ENCODE data around the gene SFXN3. TPM values are rescaled to one million over a fixed set of nuclear protein-coding genes. Genes with fewer than 3 reads are reported as not detected.
A peak's percentile ranks its signal among the peaks of the same experiment; 100 is the strongest.
"Not testable (repeated sequence)": the region's sequence is repeated elsewhere in the genome, so short reads cannot be mapped to it uniquely, and the experiment has no call there.

The SFXN3 gene
- total RNA-seq, 1 donor from 2014 or later: 37.3 TPM

- peaks cover 26% of the 10 kb centered on the region for H3K4me1 Mint-ChIP-seq
- intact Hi-C loops (cut with micrococcal nuclease): loop anchor here (1.0 to 5.0 kb wide), 4 partner anchors 17 to 322 kb away; partner anchors contain the start of genes BTRC and SLF2
Observed at GRCh38 chr10:101030496-101031127, 422 bp upstream of the SFXN3 start.

DNA sequence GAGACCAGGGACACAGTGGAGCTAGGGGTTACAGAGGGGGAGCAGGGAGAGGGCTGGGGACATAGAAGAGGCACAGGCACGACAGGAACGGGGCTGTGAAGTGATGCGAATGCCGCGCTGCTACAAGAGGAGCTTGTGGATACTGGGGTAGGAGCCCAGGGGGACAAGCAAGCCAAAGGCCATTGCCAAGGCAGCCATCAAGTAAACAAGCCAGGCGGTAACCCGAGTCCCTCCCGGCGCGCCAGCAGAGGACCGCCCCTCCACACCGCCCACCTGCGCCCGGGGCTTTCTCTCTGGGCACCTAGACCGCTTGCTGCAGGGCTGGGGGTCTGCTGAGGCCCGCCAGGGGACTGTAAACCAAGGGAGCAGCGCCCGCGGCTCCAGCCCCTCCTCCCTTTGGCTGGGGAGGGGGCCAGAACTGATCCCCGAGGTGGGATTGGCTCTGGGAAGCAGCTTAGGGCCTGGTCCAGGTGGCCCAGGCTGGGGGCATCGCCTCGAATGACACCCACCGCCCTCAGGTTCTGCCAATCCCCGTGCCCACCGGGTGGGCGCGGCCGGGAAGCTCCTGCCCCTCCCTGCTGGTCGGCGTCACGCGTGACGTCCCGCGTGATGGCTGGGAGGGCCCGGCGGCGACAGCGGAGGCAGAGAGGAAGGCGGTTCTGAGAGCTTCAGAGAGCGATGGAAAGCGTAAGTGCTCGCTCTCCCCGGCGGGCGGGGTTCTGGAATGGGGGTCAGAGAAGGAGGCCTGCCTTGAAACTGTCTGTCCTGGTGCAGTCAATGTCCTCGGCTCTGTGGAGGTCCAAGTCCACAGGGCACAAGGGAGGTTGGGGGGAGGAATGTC lies 982 bp downstream of the SFXN3 start:
- Mint-ChIP-seq H3K27ac (peak overlapping the region; percentile 94), H3K4me1 (peaks cover 26% of the 10 kb centered on the region), H3K36me3 (ENCODE audit: low read depth) (peaks cover 18% of the 10 kb centered on the region), H3K4me3 (peak overlapping the region; percentile 91), H3K9me3 (no peaks in the 10 kb centered on the region), H3K27me3 (peaks cover 24% of the 10 kb centered on the region)
- intact Hi-C loops (cut with micrococcal nuclease): loop anchor here (1.0 to 5.0 kb wide), 6 partner anchors 10 to 320 kb away; partner anchors contain the start of genes BTRC and SLF2
- peak; percentile 93 for DNase-seq

More at GRCh38 chr10:101030496-101031127, 422 bp upstream of the SFXN3 start:
- Mint-ChIP-seq H3K9me3 (no peaks in the 10 kb centered on the region), H3K27ac (peak overlapping the region; percentile 91), H3K36me3 (ENCODE audit: low read depth) (peaks cover 6% of the 10 kb centered on the region), H3K27me3 (peaks cover 24% of the 10 kb centered on the region), H3K4me3 (peak overlapping the region; percentile 91)
- DNase-seq: no peak

DNA sequence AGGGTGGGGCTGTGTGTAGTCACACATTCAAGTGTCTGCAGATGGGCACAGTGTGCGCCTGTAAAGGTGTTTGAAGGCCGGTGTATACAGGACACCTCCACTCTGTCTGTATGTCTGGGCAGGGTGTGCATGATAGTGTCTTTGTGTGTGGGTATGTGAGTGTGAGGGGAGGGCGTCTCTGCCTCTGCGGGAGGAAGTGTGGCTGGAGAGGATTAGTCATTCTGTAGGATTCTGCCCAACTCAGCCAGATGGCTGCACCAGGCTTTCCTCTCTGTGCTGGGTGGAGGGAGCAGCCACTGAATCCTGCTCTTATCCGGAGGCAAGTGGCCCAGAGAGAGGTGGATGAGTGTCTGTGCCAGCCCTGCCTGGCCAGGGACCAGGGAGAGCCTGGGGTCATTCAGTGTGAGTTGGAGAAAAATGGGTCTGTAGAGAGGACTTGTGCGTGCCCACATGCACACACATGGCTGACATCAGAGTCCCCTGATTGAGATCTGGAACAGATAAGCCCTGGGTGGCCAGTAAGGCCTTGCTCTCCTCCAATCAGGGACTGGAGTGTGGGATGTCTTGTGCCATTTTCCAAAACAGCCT lies 1.7 kb downstream of the SFXN3 start:
- Mint-ChIP-seq H3K4me3 (peak overlapping the region; percentile 91), H3K27me3 (peaks cover 17% of the 10 kb centered on the region), H3K9me3 (no peaks in the 10 kb centered on the region), H3K27ac (peak overlapping the region; percentile 94), H3K36me3 (ENCODE audit: low read depth) (peaks cover 25% of the 10 kb centered on the region), H3K4me1 (peaks cover 26% of the 10 kb centered on the region)
- peak; percentile 86 for DNase-seq
- intact Hi-C loops (cut with micrococcal nuclease): loop anchor here (1.0 to 5.0 kb wide), 4 partner anchors 10 to 320 kb away; partner anchors contain the start of genes BTRC and SLF2

GRCh38 chr10:101033276-101033675 lies 2.2 kb downstream of the SFXN3 start:
- Mint-ChIP-seq H3K9me3 (no peaks in the 10 kb centered on the region), H3K27me3 (peaks cover 14% of the 10 kb centered on the region), H3K36me3 (ENCODE audit: low read depth) (peaks cover 30% of the 10 kb centered on the region), H3K4me3 (peak overlapping the region; percentile 91), H3K27ac (peak overlapping the region; percentile 86), H3K4me1 (peaks cover 26% of the 10 kb centered on the region)
- DNase-seq: no peak
- intact Hi-C loops (cut with micrococcal nuclease): loop anchor here (5.0 kb wide), 2 partner anchors 121 to 319 kb away; partner anchors contain the start of genes BTRC and SLF2

DNA sequence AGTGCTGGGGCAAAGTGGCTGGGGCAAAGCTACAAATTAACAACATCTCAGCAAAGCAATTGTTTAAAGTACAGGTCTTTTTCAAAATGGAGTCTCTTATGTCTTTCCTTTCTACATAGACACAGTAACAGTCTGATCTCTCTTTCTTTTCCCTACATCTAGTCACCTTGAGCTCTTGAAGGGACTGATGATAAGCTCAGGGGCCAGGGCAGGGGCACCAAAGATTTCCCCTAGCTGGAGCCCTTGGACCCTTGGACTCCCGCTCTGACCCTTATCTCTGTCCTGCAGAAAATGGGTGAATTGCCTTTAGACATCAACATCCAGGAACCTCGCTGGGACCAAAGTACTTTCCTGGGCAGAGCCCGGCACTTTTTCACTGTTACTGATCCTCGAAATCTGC lies 3.4 kb downstream of the SFXN3 start:
- H3K9me3 Mint-ChIP-seq, DNase-seq, H3K4me3 Mint-ChIP-seq, H3K27me3 Mint-ChIP-seq, H3K27ac Mint-ChIP-seq: not testable (repeated sequence)
- H3K36me3 Mint-ChIP-seq (ENCODE audit: low read depth): peaks cover 39% of the 10 kb centered on the region
- intact Hi-C loops (cut with micrococcal nuclease): loop anchor here (5.0 kb wide), 2 partner anchors 122 to 318 kb away; partner anchors contain the start of genes BTRC and SLF2
- peaks cover 26% of the 10 kb centered on the region for H3K4me1 Mint-ChIP-seq

DNA sequence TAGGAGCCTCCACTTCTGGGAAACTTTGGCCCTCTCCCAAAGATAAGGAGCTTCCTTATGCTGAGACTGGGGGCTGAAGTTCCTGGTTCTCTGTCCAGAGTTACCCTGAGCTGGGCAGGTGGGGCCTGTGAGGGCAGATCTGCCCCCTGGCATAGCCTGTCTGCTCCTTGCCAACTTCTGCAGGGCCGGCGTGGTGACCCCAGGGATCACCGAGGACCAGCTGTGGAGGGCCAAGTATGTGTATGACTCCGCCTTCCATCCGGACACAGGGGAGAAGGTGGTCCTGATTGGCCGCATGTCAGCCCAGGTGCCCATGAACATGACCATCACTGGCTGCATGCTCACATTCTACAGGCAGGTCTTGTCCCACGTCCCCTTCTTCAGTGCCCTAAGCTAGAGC lies 4.3 kb downstream of the SFXN3 start:
- H3K27me3 Mint-ChIP-seq: peaks cover 2% of the 10 kb centered on the region

DNA sequence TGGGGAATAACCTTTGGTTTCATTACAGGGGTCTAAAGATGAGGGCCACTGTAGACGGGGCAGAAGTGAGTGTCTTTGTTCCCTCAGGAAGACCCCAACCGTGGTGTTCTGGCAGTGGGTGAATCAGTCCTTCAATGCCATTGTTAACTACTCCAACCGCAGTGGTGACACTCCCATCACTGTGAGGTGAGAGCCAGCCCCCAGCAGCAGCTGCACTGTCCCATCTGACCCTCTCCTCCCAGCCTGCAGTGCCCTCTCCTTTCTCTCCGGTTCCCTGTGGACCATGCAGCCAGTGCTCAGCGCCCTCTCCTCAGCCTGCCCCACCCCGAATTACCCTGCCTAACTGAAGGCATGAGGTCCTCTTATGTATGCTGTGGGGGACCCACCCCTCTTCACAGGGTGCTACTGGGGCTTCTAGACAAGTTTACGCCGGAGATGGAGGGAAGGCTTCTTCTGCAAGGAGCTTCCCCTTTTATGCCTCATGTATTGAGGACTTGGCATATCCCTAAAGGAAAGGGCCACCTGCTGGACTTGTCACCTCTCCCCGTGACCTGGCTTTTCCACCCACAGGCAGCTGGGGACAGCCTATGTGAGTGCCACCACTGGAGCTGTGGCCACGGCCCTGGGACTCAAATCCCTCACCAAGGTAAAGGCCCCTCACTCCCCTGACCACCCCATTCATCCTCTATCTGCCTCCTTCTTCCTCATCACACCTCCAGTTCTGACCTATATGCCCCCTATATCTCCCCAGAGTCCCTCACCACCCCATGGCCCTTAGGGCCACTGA lies 5.1 kb downstream of the SFXN3 start:
- intact Hi-C loops (cut with micrococcal nuclease): no loop called here

More for the DNA sequence above, 4.3 kb downstream of the SFXN3 start:
- Mint-ChIP-seq H3K4me1 (peaks cover 26% of the 10 kb centered on the region), H3K36me3 (ENCODE audit: low read depth) (peaks cover 41% of the 10 kb centered on the region), H3K9me3 (no peaks in the 10 kb centered on the region), H3K27ac (no peak overlapping the region), H3K4me3 (no peak overlapping the region)
- intact Hi-C loops (cut with micrococcal nuclease): no loop called here
- no peak for DNase-seq

DNA sequence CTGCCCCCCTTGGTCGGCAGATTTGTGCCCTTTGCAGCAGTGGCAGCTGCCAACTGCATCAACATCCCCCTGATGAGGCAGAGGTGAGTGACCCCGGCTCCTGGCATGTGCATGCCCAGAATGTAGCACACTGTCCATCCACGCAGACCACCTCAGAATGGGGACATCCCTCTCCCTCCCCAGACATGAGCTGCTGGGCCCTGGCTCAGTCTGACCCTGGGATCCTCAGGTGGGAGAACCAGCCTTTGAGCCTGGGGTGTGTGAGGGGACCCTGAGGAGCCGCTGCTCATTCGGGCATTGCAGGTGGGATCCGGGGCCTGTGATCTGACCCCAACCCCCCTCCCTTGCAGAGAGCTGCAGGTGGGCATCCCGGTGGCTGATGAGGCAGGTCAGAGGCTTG lies 5.7 kb downstream of the SFXN3 start:
- Mint-ChIP-seq H3K4me1 (peaks cover 25% of the 10 kb centered on the region), H3K4me3 (no peak overlapping the region), H3K36me3 (ENCODE audit: low read depth) (peaks cover 44% of the 10 kb centered on the region), H3K27me3 (no peaks in the 10 kb centered on the region), H3K27ac (no peak overlapping the region), H3K9me3 (no peaks in the 10 kb centered on the region)
- intact Hi-C loops (cut with micrococcal nuclease): no loop called here
- DNase-seq: no peak

More for the DNA sequence above, 5.1 kb downstream of the SFXN3 start:
- Mint-ChIP-seq H3K4me1 (peaks cover 27% of the 10 kb centered on the region), H3K36me3 (ENCODE audit: low read depth) (peaks cover 42% of the 10 kb centered on the region), H3K27ac (no peak overlapping the region), H3K27me3 (no peaks in the 10 kb centered on the region), H3K4me3 (no peak overlapping the region), H3K9me3 (no peaks in the 10 kb centered on the region)
- DNase-seq: no peak

GRCh38 chr10:101038484-101038883 lies 7.5 kb downstream of the SFXN3 start:
- intact Hi-C loops (cut with micrococcal nuclease): no loop called here
- no peak overlapping the region for H3K4me3 Mint-ChIP-seq
- H3K27me3 Mint-ChIP-seq: no peaks in the 10 kb centered on the region
- peaks cover 25% of the 10 kb centered on the region for H3K4me1 Mint-ChIP-seq
- peaks cover 44% of the 10 kb centered on the region for H3K36me3 Mint-ChIP-seq (ENCODE audit: low read depth)
- H3K27ac Mint-ChIP-seq: no peak overlapping the region
- H3K9me3 Mint-ChIP-seq: no peaks in the 10 kb centered on the region
- no peak for DNase-seq

DNA sequence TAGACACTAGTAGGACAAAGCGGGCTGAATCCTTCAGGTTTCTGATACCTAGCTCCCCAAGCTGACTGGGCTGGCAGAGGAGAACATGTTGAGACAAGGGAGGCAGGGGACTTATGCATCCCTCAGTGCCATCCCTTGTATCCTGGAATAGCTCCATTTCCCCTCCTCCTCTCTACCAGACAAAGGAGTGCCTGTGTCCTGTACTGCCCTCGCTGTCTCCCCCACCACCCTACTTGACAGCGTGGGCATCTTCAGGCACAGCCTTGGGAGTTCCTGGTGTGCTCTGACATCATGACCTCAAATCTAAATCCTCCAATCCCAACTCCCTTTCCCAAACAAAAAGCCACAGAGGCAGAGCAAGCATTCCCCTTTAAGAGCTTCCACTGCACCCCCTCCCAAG lies 9.0 kb downstream of the SFXN3 start:
- H3K4me1 Mint-ChIP-seq: peaks cover 19% of the 10 kb centered on the region
- H3K4me3 Mint-ChIP-seq: no peak overlapping the region
- DNase-seq: no peak
- peaks cover 5% of the 10 kb centered on the region for H3K27me3 Mint-ChIP-seq
- H3K36me3 Mint-ChIP-seq (ENCODE audit: low read depth): peaks cover 40% of the 10 kb centered on the region
- no peaks in the 10 kb centered on the region for H3K9me3 Mint-ChIP-seq
- intact Hi-C loops (cut with micrococcal nuclease): loop anchor here (5.0 to 10.0 kb wide), 2 partner anchors 102 to 175 kb away; no protein-coding TSS in a partner anchor
- H3K27ac Mint-ChIP-seq: no peak overlapping the region

DNA sequence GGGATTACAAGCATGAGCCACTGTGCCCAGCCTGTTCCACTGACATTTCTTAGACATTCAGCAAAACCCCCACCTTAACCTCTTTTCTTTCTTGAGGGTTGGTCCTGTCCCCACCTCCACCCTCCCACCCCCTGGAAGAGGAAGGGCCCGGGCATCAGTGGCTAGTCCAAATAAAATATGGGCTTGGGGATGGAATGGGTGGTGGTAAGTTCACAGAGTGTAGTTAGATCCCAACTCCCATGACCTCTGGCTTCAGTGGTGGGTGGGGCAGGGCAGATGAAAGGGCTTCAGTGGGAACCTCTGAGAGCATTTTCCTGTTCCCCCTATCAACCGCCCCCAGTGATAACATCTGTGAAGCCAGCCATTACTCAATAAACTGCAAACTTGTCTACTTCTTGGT lies 9.8 kb downstream of the SFXN3 start:
- Mint-ChIP-seq H3K9me3 (no peaks in the 10 kb centered on the region), H3K27me3 (peaks cover 13% of the 10 kb centered on the region), H3K27ac (peak overlapping the region; percentile 36), H3K4me1 (peaks cover 19% of the 10 kb centered on the region), H3K4me3 (no peak overlapping the region), H3K36me3 (ENCODE audit: low read depth) (peaks cover 35% of the 10 kb centered on the region)
- DNase-seq: no peak
- intact Hi-C loops (cut with micrococcal nuclease): loop anchor here (1.0 to 10.0 kb wide), 3 partner anchors 27 to 174 kb away; no protein-coding TSS in a partner anchor

GRCh38 chr10:101041252-101041761 lies 10.3 kb downstream of the SFXN3 start:
- H3K36me3 Mint-ChIP-seq (ENCODE audit: low read depth): peaks cover 32% of the 10 kb centered on the region
- no peaks in the 10 kb centered on the region for H3K9me3 Mint-ChIP-seq
- H3K27ac Mint-ChIP-seq: peak overlapping the region; percentile 36
- peak; percentile 92 for DNase-seq
- no peak overlapping the region for H3K4me3 Mint-ChIP-seq
- intact Hi-C loops (cut with micrococcal nuclease): loop anchor here (1.0 to 10.0 kb wide), 3 partner anchors 27 to 173 kb away; no protein-coding TSS in a partner anchor
- H3K4me1 Mint-ChIP-seq: peaks cover 19% of the 10 kb centered on the region
- peaks cover 17% of the 10 kb centered on the region for H3K27me3 Mint-ChIP-seq

DNA sequence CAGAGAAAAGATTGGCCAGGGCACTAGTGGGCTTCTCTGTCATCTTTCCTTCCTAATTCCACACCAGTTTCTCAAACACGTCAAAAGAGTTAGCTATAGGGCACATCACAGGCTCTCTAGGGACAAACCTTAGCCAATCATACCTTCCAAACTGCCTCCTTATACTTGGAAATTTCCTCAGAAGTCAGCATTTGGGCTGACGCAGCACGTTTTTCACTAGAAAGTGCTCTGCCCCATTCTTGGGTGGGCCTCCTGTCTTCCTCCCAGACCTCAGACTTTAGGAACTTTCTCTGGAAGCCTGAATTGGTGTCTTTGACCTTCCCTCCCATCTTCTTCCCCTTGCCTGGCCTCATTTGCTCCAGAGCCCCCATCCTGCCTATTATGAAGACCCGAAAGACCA lies 11.1 kb downstream of the SFXN3 start:
- Mint-ChIP-seq H3K9me3 (no peaks in the 10 kb centered on the region), H3K4me1 (peaks cover 19% of the 10 kb centered on the region), H3K36me3 (ENCODE audit: low read depth) (peaks cover 25% of the 10 kb centered on the region), H3K27ac (peak overlapping the region; percentile 56), H3K4me3 (peak overlapping the region; percentile 97), H3K27me3 (peaks cover 25% of the 10 kb centered on the region)
- no peak for DNase-seq
- intact Hi-C loops (cut with micrococcal nuclease): loop anchor here (1.0 to 10.0 kb wide), 4 partner anchors 10 to 173 kb away; no protein-coding TSS in a partner anchor
